Airway epithelial cell (primary cell): ENCODE measurements around the gene PACRGL. TPM values are rescaled to one million over a fixed set of nuclear protein-coding genes. Genes with fewer than 3 reads are reported as not detected.

ENCODE experiments used
- total RNA-seq: library from RNA; depleted of rRNA; stranded (reverse); fragments of >200 nt; gene quantifications from 2 replicates; pipeline ENCODE4 v1.2.3, GENCODE V29; 2015

The PACRGL gene
- total RNA-seq: 18.3 and 21.8 TPM in 2 replicates

GRCh38 chr4:20700007-20700761 lies at the start of gene PACRGL:
TSS of gene PACRGL (plus strand) at chr4:20700458. CDS start at chr4:20704482, 4,024 bp downstream.

